Upper lobe of left lung (tissue), 6 donors: ENCODE results near the gene NMBR. TPM values are rescaled to one million over a fixed set of nuclear protein-coding genes. Genes with fewer than 3 reads are reported as not detected.

Experiments used
- ATAC-seq, 2 donors: fragments of 200-7000 bp; cut with Tn5 transposase; one replicate each; pipeline ENCODE4 v1.9.1; 2022; ENCODE audit warnings: mild to moderate bottlenecking in 2 of 2, moderate library complexity in 2 of 2; ENCODE audit not compliant: low FRiP score in 2 of 2
- DNase-seq, 2 donors: peaks; one replicate each; pipeline ENCODE4 v3.0.0-alpha.2; 2019 to 2020
- H3K27ac ChIP-seq, 4 donors: fragments of 200-600 bp; sonication (generic); one replicate each; pipeline ENCODE4 v1.5.1; 2016 to 2019
- H3K27me3 ChIP-seq, 4 donors: fragments of 200-600 bp; sonication (generic); one replicate each; pipeline ENCODE4 v1.5.1; 2017 to 2019
- H3K36me3 ChIP-seq, 4 donors: fragments of 200-600 bp; sonication (generic); one replicate each; pipeline ENCODE4 v1.5.1; 2016 to 2019
- H3K4me1 ChIP-seq, 4 donors: fragments of 200-600 bp; sonication (generic); one replicate each; pipeline ENCODE4 v1.5.1; 2018 to 2019
- H3K4me3 ChIP-seq, 4 donors: fragments of 200-600 bp; sonication (generic); one replicate each; pipeline ENCODE4 v1.5.1; 2017 to 2019; ENCODE audit warnings: mild to moderate bottlenecking in 2 of 4, moderate library complexity in 1 of 4
- H3K9me3 ChIP-seq, 4 donors: fragments of 200-600 bp; sonication (generic); one replicate each; pipeline ENCODE4 v1.5.1; 2018 to 2019
- EP300 ChIP-seq, 4 donors: sonication (generic); formaldehyde crosslinking; IDR thresholded peaks; one replicate each; pipeline ENCODE4 v1.5.1; 2017; ENCODE audit warnings: antibody characterized with exemption in 4 of 4, control low read depth in 2 of 4
- POLR2A ChIP-seq, 4 donors: fragments of 450-650 bp; IDR thresholded peaks; one replicate each; pipeline ENCODE4 v1.5.1; 2016 to 2017; ENCODE audit warnings: antibody characterized with exemption in 4 of 4, mild to moderate bottlenecking in 2 of 4
- POLR2AphosphoS5 ChIP-seq, 2 donors: sonication (generic); formaldehyde crosslinking; IDR thresholded peaks; one replicate each; pipeline ENCODE4 v1.5.1; 2017; ENCODE audit warnings: antibody characterized with exemption in 2 of 2
- WGBS, 2 donors: methylation state at CpG; one replicate each; pipeline ENCODE4 v1.1.5; 2017 to 2018; 5-methylcytosine and 5-hydroxymethylcytosine counted together
- total RNA-seq, 6 donors: library from RNA; depleted of rRNA in 4 of 6; stranded (reverse); fragments of >200 nt in 4 of 6; gene quantifications; one replicate each; pipeline versions ENCODE4 v1.1.0 to v1.2.1, GENCODE V29; 2016 to 2021
- TF ChIP-seq, protein P1 (sequence below), 6 experiments: fragments of 450-650 bp in 4 of 6; fragments of 200-600 bp in 2 of 6; sonication (generic) in 2 of 6; IDR thresholded peaks; one replicate each; pipeline ENCODE4 v1.5.1; 2016 to 2019; ENCODE audit warnings: antibody characterized with exemption in 6 of 6
- donor health status: DM: no; HTN: no; CAD: no; lungs with moderate emphysema.
- donor health status: DM: no; HTN: yes; CAD: no; lungs with severe emphysema.

Gene NMBR
- total RNA-seq, 6 donors from 2014 or later: not detected

DNA sequence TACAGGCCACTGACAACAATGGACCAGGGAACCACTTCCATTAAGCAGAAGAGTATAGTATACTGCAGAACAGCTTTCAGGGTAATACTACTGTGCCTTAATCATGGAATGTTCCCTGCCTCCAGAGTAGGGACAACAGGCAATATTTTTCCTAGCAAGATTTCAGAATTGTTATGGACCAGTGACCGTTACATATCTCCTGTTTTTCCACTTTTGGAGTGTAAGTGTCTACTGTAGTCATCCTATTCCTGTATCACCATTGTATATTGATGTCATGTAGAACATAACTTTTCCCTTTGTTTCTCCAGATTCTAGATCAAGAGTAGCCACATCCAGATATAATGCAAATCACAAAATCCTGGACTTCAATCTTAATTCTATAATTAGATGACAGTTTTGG is 16.1 kb downstream of the NMBR start:
- Histone ChIP-seq H3K4me1 (no peaks in the 10 kb centered on the region), H3K4me3 (no peak overlapping the region), H3K27me3 (no peaks in the 10 kb centered on the region), H3K9me3 (peaks cover 0 to 4% (median 2%) of the 10 kb centered on the region in 4 donors), H3K36me3 (no peaks in the 10 kb centered on the region), H3K27ac (no peak overlapping the region)
- TF ChIP-seq, protein P1, sequence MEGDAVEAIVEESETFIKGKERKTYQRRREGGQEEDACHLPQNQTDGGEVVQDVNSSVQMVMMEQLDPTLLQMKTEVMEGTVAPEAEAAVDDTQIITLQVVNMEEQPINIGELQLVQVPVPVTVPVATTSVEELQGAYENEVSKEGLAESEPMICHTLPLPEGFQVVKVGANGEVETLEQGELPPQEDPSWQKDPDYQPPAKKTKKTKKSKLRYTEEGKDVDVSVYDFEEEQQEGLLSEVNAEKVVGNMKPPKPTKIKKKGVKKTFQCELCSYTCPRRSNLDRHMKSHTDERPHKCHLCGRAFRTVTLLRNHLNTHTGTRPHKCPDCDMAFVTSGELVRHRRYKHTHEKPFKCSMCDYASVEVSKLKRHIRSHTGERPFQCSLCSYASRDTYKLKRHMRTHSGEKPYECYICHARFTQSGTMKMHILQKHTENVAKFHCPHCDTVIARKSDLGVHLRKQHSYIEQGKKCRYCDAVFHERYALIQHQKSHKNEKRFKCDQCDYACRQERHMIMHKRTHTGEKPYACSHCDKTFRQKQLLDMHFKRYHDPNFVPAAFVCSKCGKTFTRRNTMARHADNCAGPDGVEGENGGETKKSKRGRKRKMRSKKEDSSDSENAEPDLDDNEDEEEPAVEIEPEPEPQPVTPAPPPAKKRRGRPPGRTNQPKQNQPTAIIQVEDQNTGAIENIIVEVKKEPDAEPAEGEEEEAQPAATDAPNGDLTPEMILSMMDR (IDR thresholded peaks at IDR 0.05): no peak
- no peak for TF ChIP-seq POLR2AphosphoS5 (IDR thresholded peaks at IDR 0.05)
- 84 to 90% methylated on average over 1 of the region's 1 CpG for WGBS, 2 donors
- ATAC-seq (no peak), DNase-seq (no peak)

DNA sequence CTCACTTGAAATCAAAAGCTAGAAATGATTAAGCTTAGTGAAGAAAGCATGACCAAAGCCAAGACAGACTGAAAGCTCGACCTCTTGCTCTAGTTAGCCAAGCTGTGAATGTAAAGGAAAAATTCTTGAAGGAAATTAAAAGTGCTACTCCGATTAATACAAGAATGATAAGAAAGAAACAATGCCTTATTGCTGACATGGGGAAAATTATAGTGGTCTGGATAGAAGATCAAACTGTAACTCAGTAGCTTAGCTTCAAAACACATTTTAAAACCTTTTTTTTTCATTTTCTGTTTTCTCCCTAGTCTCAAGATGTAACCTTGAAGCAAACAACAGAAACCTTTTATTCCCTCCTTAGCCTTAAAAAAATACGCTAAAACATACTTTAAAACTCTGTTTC is 25.6 kb downstream of the NMBR start:
- ATAC-seq (no peak), DNase-seq (no peak)
- TF ChIP-seq, protein P1 (IDR thresholded peaks at IDR 0.05): no peak
- TF ChIP-seq POLR2A (IDR thresholded peaks at IDR 0.05): no peak
- TF ChIP-seq POLR2AphosphoS5 (IDR thresholded peaks at IDR 0.05): no peak
- no peak for TF ChIP-seq EP300 (IDR thresholded peaks at IDR 0.05)
- no peaks in the 10 kb centered on the region for H3K4me1 ChIP-seq
- WGBS, 2 donors: 67 to 73% methylated on average over 3 of the region's 3 CpGs
- H3K27ac ChIP-seq: no peak overlapping the region
- H3K9me3 ChIP-seq: no peaks in the 10 kb centered on the region
- no peaks in the 10 kb centered on the region for H3K27me3 ChIP-seq
- no peaks in the 10 kb centered on the region for H3K36me3 ChIP-seq
- no peak overlapping the region for H3K4me3 ChIP-seq

DNA sequence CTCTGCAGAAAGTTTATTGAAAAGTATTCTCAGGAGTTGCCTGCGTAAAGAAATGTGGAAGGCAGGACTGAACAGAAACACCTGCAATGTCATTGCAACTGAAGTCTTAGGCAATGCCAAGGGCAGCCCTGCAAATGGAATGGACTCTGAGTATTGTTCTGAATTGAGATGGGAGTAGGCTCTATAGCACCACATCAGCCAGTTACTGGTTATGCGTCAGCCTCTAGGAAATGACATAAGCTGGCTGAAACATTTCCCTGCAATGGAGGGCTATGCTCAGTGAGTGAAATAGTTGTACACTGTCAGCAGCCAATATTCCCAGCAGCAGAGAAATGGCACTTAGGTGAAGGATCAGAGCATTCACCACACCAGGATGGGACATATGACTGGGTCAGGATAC is 28.0 kb downstream of the NMBR start:
- DNase-seq: no peak
- TF ChIP-seq, protein P1 (IDR thresholded peaks at IDR 0.05): no peak
- TF ChIP-seq POLR2A (IDR thresholded peaks at IDR 0.05) (no peak), POLR2AphosphoS5 (IDR thresholded peaks at IDR 0.05) (no peak)
- WGBS, 2 donors: 76 to 81% methylated on average over 2 of the region's 2 CpGs

DNA sequence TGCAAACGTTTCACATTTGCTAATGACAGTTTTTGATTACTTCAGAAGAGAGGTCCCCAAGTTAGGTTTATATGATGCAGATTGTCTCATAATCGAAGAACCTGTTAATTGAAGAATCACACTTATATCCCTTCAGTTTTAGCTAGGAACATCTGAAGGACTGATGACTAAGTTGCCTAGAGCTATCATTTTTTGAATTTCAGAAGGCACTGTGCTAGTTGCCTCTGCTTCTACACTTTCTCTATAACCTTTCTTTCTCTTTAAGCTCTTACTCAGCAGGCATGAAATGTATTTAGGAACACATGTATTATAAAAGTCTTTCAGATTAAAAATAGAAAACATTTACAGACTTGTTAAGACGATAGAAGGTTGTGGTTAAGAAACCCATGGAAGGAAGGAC is 28.6 kb downstream of the NMBR start:
- no peaks in the 10 kb centered on the region for H3K9me3 ChIP-seq
- no peak overlapping the region for H3K4me3 ChIP-seq
- no peaks in the 10 kb centered on the region for H3K4me1 ChIP-seq
- no peak overlapping the region for H3K27ac ChIP-seq
- ATAC-seq (no peak), DNase-seq (no peak)
- 69 to 79% methylated on average over 3 of the region's 3 CpGs for WGBS, 2 donors
- no peaks in the 10 kb centered on the region for H3K36me3 ChIP-seq
- no peaks in the 10 kb centered on the region for H3K27me3 ChIP-seq
- TF ChIP-seq, protein P1 (IDR thresholded peaks at IDR 0.05): no peak
- no peak for TF ChIP-seq POLR2AphosphoS5 (IDR thresholded peaks at IDR 0.05)

More for the DNA sequence above, 28.0 kb downstream of the NMBR start:
- H3K4me1 ChIP-seq: no peaks in the 10 kb centered on the region
- no peak overlapping the region for H3K27ac ChIP-seq
- no peaks in the 10 kb centered on the region for H3K36me3 ChIP-seq
- H3K4me3 ChIP-seq: no peak overlapping the region
- no peak for ATAC-seq
- H3K9me3 ChIP-seq: no peaks in the 10 kb centered on the region
- no peaks in the 10 kb centered on the region for H3K27me3 ChIP-seq

DNA sequence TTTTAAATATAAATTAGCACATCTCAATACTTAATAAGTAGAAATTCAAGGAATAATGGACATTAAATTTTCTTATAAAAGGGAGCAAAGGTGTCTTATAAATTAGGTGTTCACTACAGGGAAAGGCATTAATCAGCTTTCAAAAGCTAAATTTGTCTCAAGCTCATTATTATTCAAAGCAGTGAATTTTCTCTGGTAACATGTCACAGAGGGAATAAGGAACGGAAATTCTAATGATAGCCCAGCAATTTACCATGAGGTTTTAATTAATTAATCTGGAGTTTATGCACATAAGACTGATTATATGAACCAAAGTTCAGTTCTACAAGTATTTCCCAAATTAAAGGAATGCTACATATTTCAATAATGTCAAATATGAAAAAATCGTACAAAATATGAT is 29.6 kb downstream of the NMBR start:
- no peaks in the 10 kb centered on the region for H3K9me3 ChIP-seq
- H3K36me3 ChIP-seq: no peaks in the 10 kb centered on the region
- 89% methylated on average over 2 of the region's 2 CpGs for WGBS, 2 donors
- TF ChIP-seq, protein P1 (IDR thresholded peaks at IDR 0.05): no peak
- no peaks in the 10 kb centered on the region for H3K4me1 ChIP-seq
- DNase-seq: no peak
- no peaks in the 10 kb centered on the region for H3K27me3 ChIP-seq
- no peak overlapping the region for H3K27ac ChIP-seq
- H3K4me3 ChIP-seq: no peak overlapping the region
- no peak for ATAC-seq
